ENCODE measurements around the gene UBTD1.

The UBTD1 gene

GRCh38 chr10:97590082-97590747 is 91.5 kb downstream of the UBTD1 start:
- DNase-seq = no peak

- DNase-seq = no peak
Observed at GRCh38 chr10:97590748-97591495, 92.2 kb downstream of the UBTD1 start.

- DNase-seq = no peak
Observed at GRCh38 chr10:97593421-97593820, 94.7 kb downstream of the UBTD1 start.

- DNase-seq = no peak
Observed at GRCh38 chr10:97596101-97597082, 97.7 kb downstream of the UBTD1 start.

- no peak for DNase-seq
Observed at GRCh38 chr10:97597778-97598177, 99.1 kb downstream of the UBTD1 start.

GRCh38 chr10:97598407-97599271 is 99.9 kb downstream of the UBTD1 start:
- DNase-seq = no peak

GRCh38 chr10:97599272-97599619 is 100.5 kb downstream of the UBTD1 start:
- DNase-seq = no peak

GRCh38 chr10:97600616-97601015 is 101.9 kb downstream of the UBTD1 start:
- DNase-seq = no peak

GRCh38 chr10:97601268-97602215 is 102.8 kb downstream of the UBTD1 start:
- DNase-seq = no peak

GRCh38 chr10:97607095-97607636 is 108.4 kb downstream of the UBTD1 start:
- DNase-seq = no peak

- no peak for DNase-seq
Observed at GRCh38 chr10:97608991-97609561, 110.4 kb downstream of the UBTD1 start.

- DNase-seq = no peak
Observed at GRCh38 chr10:97611473-97611872, 112.7 kb downstream of the UBTD1 start.

GRCh38 chr10:97612386-97612785 is 113.7 kb downstream of the UBTD1 start:
- DNase-seq = no peak

GRCh38 chr10:97618285-97618684 is 119.6 kb downstream of the UBTD1 start:
- DNase-seq = no peak

GRCh38 chr10:97618733-97619132 is 120.0 kb downstream of the UBTD1 start:
- DNase-seq = no peak

All from effector CD4-positive, alpha-beta T cell (primary cell).